ENCODE results near the gene CACNA2D4.

CACNA2D4 gene

DNA sequence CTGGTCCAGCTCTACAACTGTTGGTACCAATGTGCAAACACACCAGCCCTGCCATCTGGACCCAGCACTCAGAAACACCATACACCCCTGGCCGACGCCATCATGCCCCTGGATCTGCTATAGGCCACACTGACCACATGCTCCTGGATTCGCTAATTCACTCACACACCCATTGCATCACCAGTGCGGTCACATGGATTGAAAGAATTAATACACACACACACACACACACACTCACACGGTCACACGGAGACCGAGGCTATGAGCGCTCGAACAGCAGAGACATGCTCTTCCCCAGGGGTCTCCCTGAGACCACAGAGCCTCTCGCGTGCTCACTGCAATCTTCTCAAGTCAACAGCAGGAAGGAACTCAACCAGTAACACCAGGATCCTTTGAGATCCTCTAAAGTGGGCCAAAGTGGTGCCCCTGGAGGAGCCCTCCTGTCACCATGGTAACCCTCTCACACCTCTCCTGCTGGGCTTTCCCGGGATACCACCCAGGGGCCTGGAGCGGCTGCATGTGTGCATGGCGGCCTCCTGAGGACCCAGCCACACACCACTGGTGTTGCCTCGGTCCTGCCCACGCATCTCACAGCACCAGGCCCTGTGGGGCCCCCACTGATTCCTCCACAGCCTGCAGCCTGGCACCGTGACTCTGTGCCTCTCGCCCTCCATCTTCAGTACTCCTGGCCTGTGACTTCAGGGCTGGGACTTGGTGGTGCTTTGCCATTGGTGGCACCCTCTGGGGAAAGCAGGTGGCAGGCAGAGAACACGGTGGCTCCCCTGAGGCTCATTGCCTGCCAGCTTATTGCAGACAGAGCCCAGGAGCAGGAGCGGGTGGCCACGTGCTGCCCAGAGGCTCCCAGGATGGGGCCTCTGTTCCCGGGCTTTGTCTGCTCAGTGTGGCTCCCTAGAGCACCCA, 83.0 kb downstream of the CACNA2D4 start:
- H3K4me3 ChIP-seq (replicated peaks; ENCODE audit: insufficient read depth, low read length): no peak overlapping the region
- H3K27me3 ChIP-seq (ENCODE audit: insufficient read depth, poor library complexity, severe bottlenecking): no peaks in the 10 kb centered on the region
- TF ChIP-seq, protein P1, sequence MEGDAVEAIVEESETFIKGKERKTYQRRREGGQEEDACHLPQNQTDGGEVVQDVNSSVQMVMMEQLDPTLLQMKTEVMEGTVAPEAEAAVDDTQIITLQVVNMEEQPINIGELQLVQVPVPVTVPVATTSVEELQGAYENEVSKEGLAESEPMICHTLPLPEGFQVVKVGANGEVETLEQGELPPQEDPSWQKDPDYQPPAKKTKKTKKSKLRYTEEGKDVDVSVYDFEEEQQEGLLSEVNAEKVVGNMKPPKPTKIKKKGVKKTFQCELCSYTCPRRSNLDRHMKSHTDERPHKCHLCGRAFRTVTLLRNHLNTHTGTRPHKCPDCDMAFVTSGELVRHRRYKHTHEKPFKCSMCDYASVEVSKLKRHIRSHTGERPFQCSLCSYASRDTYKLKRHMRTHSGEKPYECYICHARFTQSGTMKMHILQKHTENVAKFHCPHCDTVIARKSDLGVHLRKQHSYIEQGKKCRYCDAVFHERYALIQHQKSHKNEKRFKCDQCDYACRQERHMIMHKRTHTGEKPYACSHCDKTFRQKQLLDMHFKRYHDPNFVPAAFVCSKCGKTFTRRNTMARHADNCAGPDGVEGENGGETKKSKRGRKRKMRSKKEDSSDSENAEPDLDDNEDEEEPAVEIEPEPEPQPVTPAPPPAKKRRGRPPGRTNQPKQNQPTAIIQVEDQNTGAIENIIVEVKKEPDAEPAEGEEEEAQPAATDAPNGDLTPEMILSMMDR (IDR thresholded peaks at IDR 0.05; ENCODE audit: insufficient read depth, low read length): no peak
- TF ChIP-seq SPI1 (IDR thresholded peaks at IDR 0.05; ENCODE audit: borderline replicate concordance, low read depth) (no peak), POLR2AphosphoS5 (IDR thresholded peaks at IDR 0.05; ENCODE audit: low read depth) (no peak), GABPA (IDR thresholded peaks at IDR 0.05; ENCODE audit: low read depth) (no peak)
- TF ChIP-seq, protein P2, sequence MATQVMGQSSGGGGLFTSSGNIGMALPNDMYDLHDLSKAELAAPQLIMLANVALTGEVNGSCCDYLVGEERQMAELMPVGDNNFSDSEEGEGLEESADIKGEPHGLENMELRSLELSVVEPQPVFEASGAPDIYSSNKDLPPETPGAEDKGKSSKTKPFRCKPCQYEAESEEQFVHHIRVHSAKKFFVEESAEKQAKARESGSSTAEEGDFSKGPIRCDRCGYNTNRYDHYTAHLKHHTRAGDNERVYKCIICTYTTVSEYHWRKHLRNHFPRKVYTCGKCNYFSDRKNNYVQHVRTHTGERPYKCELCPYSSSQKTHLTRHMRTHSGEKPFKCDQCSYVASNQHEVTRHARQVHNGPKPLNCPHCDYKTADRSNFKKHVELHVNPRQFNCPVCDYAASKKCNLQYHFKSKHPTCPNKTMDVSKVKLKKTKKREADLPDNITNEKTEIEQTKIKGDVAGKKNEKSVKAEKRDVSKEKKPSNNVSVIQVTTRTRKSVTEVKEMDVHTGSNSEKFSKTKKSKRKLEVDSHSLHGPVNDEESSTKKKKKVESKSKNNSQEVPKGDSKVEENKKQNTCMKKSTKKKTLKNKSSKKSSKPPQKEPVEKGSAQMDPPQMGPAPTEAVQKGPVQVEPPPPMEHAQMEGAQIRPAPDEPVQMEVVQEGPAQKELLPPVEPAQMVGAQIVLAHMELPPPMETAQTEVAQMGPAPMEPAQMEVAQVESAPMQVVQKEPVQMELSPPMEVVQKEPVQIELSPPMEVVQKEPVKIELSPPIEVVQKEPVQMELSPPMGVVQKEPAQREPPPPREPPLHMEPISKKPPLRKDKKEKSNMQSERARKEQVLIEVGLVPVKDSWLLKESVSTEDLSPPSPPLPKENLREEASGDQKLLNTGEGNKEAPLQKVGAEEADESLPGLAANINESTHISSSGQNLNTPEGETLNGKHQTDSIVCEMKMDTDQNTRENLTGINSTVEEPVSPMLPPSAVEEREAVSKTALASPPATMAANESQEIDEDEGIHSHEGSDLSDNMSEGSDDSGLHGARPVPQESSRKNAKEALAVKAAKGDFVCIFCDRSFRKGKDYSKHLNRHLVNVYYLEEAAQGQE (IDR thresholded peaks at IDR 0.05; ENCODE audit: insufficient replicate concordance, low read depth): no peak
- H3K27ac ChIP-seq (replicated peaks): no peak overlapping the region
- no peak for DNase-seq (ENCODE audit: low read depth in 1 of 2, low spot score in 1 of 2)

DNA sequence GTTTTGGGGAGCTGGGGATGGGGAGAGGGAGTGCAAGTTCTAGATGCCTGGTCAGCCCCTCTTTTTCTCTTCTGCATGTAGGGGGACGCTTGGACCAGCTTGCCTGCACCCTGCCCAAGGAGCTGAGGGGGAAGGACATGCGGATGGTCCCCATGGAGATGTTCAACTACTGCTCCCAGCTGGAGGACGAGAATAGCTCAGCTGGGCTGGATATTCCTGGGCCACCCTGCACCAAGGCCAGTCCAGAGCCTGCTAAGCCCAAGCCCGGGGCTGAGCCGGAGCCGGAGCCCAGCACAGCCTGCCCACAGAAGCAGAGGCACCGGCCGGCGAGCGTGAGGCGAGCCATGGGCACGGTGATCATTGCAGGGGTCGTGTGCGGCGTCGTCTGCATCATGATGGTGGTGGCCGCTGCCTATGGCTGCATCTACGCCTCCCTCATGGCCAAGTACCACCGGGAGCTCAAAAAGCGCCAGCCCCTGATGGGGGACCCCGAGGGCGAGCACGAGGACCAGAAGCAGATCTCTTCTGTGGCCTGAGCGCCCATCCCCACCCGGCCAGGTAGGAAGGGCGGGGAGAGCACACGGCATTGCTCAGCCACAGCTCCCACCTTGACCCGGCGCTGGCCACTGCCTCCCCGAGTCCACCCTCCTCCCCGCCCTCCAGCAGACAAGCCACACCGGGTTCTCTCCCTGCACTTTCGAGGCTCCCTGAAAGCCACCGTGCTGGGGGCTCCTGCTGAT, 84.1 kb downstream of the CACNA2D4 start:
- TF ChIP-seq GABPA (IDR thresholded peaks at IDR 0.05; ENCODE audit: low read depth): no peak
- TF ChIP-seq, protein P2 (IDR thresholded peaks at IDR 0.05; ENCODE audit: insufficient replicate concordance, low read depth): no peak
- no peak for TF ChIP-seq POLR2AphosphoS5 (IDR thresholded peaks at IDR 0.05; ENCODE audit: low read depth)
- TF ChIP-seq, protein P1 (IDR thresholded peaks at IDR 0.05; ENCODE audit: insufficient read depth, low read length): no peak
- TF ChIP-seq SPI1 (IDR thresholded peaks at IDR 0.05; ENCODE audit: borderline replicate concordance, low read depth): no peak
- no peak for DNase-seq (ENCODE audit: low read depth in 1 of 2, low spot score in 1 of 2)
- H3K4me3 ChIP-seq (replicated peaks; ENCODE audit: insufficient read depth, low read length): no peak overlapping the region
- H3K27me3 ChIP-seq (ENCODE audit: insufficient read depth, poor library complexity, severe bottlenecking): no peaks in the 10 kb centered on the region
- H3K27ac ChIP-seq (replicated peaks): no peak overlapping the region

DNA sequence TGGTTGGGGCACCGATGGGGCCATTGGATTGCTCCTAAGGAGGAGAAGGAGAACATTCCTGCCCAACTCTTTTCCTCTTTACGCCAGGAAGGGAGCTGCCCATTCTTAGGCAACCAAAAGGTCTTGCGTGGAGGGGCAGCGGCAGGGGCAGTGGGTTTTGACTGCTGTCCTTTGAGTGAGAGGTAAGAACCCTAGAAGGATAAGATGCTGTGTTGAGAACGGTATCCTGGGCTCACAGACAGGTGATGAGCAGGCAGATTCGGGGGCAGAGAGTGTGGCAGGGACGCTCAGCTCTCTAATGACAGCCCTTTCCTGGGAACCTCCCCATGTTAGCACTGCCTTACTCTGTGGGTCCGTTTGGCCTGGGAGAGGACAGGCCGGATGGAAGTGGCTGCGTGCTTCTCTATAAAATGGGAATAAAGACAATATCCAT, 84.8 kb downstream of the CACNA2D4 start:
- no peaks in the 10 kb centered on the region for H3K27me3 ChIP-seq (ENCODE audit: insufficient read depth, poor library complexity, severe bottlenecking)
- TF ChIP-seq GABPA (IDR thresholded peaks at IDR 0.05; ENCODE audit: low read depth): no peak
- no peak for TF ChIP-seq SPI1 (IDR thresholded peaks at IDR 0.05; ENCODE audit: borderline replicate concordance, low read depth)
- no peak for TF ChIP-seq POLR2AphosphoS5 (IDR thresholded peaks at IDR 0.05; ENCODE audit: low read depth)
- TF ChIP-seq, protein P1 (IDR thresholded peaks at IDR 0.05; ENCODE audit: insufficient read depth, low read length): no peak
- TF ChIP-seq, protein P2 (IDR thresholded peaks at IDR 0.05; ENCODE audit: insufficient replicate concordance, low read depth): no peak
- no peak overlapping the region for H3K27ac ChIP-seq (replicated peaks)
- no peak overlapping the region for H3K4me3 ChIP-seq (replicated peaks; ENCODE audit: insufficient read depth, low read length)
- DNase-seq (ENCODE audit: low read depth in 1 of 2, low spot score in 1 of 2): no peak
